Neural cell (in vitro differentiated cells): ENCODE measurements around the gene COBLL1. TPM values are rescaled to one million over a fixed set of nuclear protein-coding genes. Genes with fewer than 3 reads are reported as not detected.

Experiments used
- H2AFZ ChIP-seq: fragments of 200-600, 300-800 bp; sonication (generic), shearing (Covaris generic); 2 replicates; pipeline ENCODE4 v1.6.0; 2014; ENCODE audit warnings: low read depth, mild to moderate bottlenecking, antibody characterized with exemption, low read length, moderate library complexity
- H3F3A ChIP-seq: fragments of 200-600 bp; shearing (Covaris generic); 2 replicates; pipeline ENCODE4 v1.6.1; 2016; ENCODE audit warnings: mild to moderate bottlenecking, moderate library complexity, mixed read lengths, antibody characterized with exemption, low read length; ENCODE audit not compliant: insufficient read depth, poor library complexity, severe bottlenecking
- H3K27ac ChIP-seq: fragments of 200-600, 300-800 bp; sonication (generic), shearing (Covaris generic); 2 replicates; pipeline ENCODE4 v1.5.1; 2014; ENCODE audit warnings: mild to moderate bottlenecking, low read length, moderate library complexity
- H3K27me3 ChIP-seq: fragments of 300-800, 200-600 bp; sonication (generic), shearing (Covaris generic); 2 replicates; pipeline ENCODE4 v1.6.0; 2014; ENCODE audit warnings: mild to moderate bottlenecking, low read depth, low read length, moderate library complexity; ENCODE audit not compliant: insufficient read depth
- H3K36me3 ChIP-seq: fragments of 300-800, 200-600 bp; sonication (generic), shearing (Covaris generic); 2 replicates; pipeline ENCODE4 v1.5.1; 2014; ENCODE audit warnings: mild to moderate bottlenecking, antibody characterized with exemption, low read length, moderate library complexity; ENCODE audit not compliant: insufficient read depth
- H3K4me2 ChIP-seq: fragments of 300-800, 200-600 bp; sonication (generic), shearing (Covaris generic); 2 replicates; pipeline ENCODE4 v1.6.0; 2014; ENCODE audit warnings: mild to moderate bottlenecking, low read length
- H3K4me3 ChIP-seq: fragments of 300-800, 200-600 bp; sonication (generic), shearing (Covaris generic); 2 replicates; pipeline ENCODE4 v1.5.1; 2014; ENCODE audit warnings: mild to moderate bottlenecking, low read length, moderate library complexity
- H3K79me2 ChIP-seq: fragments of 200-600 bp; shearing (Covaris generic); replicated peaks from 2 replicates; pipeline ENCODE4 v1.6.0; 2014; ENCODE audit warnings: mild to moderate bottlenecking, low read length, moderate library complexity; ENCODE audit not compliant: insufficient read depth
- H3K9ac ChIP-seq: fragments of 300-800, 200-600 bp; sonication (generic), shearing (Covaris generic); 2 replicates; pipeline ENCODE4 v1.6.1; 2016; ENCODE audit warnings: mild to moderate bottlenecking, low read length, mixed read lengths
- H3K9me2 ChIP-seq: fragments of 200-600 bp; shearing (Covaris generic); 2 replicates; pipeline ENCODE4 v1.6.1; 2016; ENCODE audit warnings: mild to moderate bottlenecking, low read length, mixed read lengths; ENCODE audit not compliant: insufficient read depth
- H3K9me3 ChIP-seq: fragments of 200-600, 300-800 bp; sonication (generic), shearing (Covaris generic); 2 replicates; pipeline ENCODE4 v1.6.1; 2016; ENCODE audit warnings: mild to moderate bottlenecking, mixed run types, low read length, moderate library complexity, mixed read lengths
- H4K20me1 ChIP-seq: fragments of 200-600 bp; shearing (Covaris generic); 2 replicates; pipeline ENCODE4 v1.6.1; 2016; ENCODE audit warnings: mild to moderate bottlenecking, mixed run types; ENCODE audit not compliant: insufficient read depth
- EP300 ChIP-seq: fragments of 450-650 bp; conservative IDR thresholded peaks from 2 replicates; pipeline ENCODE4 v1.6.1; 2014; ENCODE audit warnings: antibody characterized with exemption, mild to moderate bottlenecking, moderate library complexity; ENCODE audit not compliant: poor library complexity, severe bottlenecking
- EZH2 ChIP-seq: fragments of 200-600, 300-800 bp; shearing (Covaris generic), sonication (generic); IDR thresholded peaks from 2 replicates; pipeline ENCODE4 v1.6.1; 2014; ENCODE audit warnings: antibody characterized with exemption, low read length, borderline replicate concordance, mild to moderate bottlenecking; ENCODE audit not compliant: insufficient read depth, poor library complexity, severe bottlenecking
- MXI1 ChIP-seq: fragments of 450-650 bp; conservative IDR thresholded peaks from 2 replicates; pipeline ENCODE4 v1.6.1; 2014; ENCODE audit warnings: antibody characterized with exemption, mild to moderate bottlenecking; ENCODE audit not compliant: poor library complexity, severe bottlenecking
- POLR2AphosphoS5 ChIP-seq: IDR thresholded peaks from 2 replicates; pipeline ENCODE4 v1.6.1; 2012
- RAD21 ChIP-seq: fragments of 450-650 bp; conservative IDR thresholded peaks from 2 replicates; pipeline ENCODE4 v1.6.1; 2014; ENCODE audit warnings: antibody characterized with exemption, mild to moderate bottlenecking, moderate library complexity
- REST ChIP-seq: IDR thresholded peaks from 2 replicates; pipeline ENCODE4 v1.6.1; 2012; ENCODE audit warnings: borderline replicate concordance
- SMC3 ChIP-seq: fragments of 450-650 bp; conservative IDR thresholded peaks from 2 replicates; pipeline ENCODE4 v1.6.1; 2014; ENCODE audit warnings: antibody characterized with exemption, mild to moderate bottlenecking, moderate library complexity; ENCODE audit not compliant: poor library complexity
- TAF1 ChIP-seq: IDR thresholded peaks from 2 replicates; pipeline ENCODE4 v1.6.1; 2012; ENCODE audit warnings: low read depth
- polyA plus RNA-seq: library from polyadenylated mRNA; depleted of rRNA; stranded (reverse); fragments of >200 nt; gene quantifications from 2 replicates; pipeline ENCODE4 v1.2.3, GENCODE V29; 2014
- TF ChIP-seq, protein P1 (sequence below): fragments of 450-650 bp; IDR thresholded peaks from 2 replicates; pipeline ENCODE4 v1.5.1; 2014; ENCODE audit warnings: antibody characterized with exemption, mild to moderate bottlenecking, moderate library complexity; ENCODE audit not compliant: poor library complexity, severe bottlenecking

COBLL1 gene
- polyA plus RNA-seq, 1 donor from 2014 or later, result 0.11 TPM

GRCh38 chr2:164651361-164651760 is 190.3 kb downstream of the COBLL1 start:
- Histone ChIP-seq H3K4me3 (no peak overlapping the region), H3K36me3 (no peaks in the 10 kb centered on the region), H3K9ac (no peak overlapping the region), H3F3A (no peaks in the 10 kb centered on the region), H3K79me2 (no peaks in the 10 kb centered on the region), H2AFZ (no peak overlapping the region), H3K27ac (no peak overlapping the region), H3K9me3 (no peaks in the 10 kb centered on the region), H3K27me3 (no peaks in the 10 kb centered on the region), H3K4me2 (no peak overlapping the region), H3K9me2 (no peaks in the 10 kb centered on the region), H4K20me1 (no peaks in the 10 kb centered on the region)
- TF ChIP-seq EP300, result no peak
- TF ChIP-seq, protein P1, sequence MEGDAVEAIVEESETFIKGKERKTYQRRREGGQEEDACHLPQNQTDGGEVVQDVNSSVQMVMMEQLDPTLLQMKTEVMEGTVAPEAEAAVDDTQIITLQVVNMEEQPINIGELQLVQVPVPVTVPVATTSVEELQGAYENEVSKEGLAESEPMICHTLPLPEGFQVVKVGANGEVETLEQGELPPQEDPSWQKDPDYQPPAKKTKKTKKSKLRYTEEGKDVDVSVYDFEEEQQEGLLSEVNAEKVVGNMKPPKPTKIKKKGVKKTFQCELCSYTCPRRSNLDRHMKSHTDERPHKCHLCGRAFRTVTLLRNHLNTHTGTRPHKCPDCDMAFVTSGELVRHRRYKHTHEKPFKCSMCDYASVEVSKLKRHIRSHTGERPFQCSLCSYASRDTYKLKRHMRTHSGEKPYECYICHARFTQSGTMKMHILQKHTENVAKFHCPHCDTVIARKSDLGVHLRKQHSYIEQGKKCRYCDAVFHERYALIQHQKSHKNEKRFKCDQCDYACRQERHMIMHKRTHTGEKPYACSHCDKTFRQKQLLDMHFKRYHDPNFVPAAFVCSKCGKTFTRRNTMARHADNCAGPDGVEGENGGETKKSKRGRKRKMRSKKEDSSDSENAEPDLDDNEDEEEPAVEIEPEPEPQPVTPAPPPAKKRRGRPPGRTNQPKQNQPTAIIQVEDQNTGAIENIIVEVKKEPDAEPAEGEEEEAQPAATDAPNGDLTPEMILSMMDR, result no peak
- no peak for TF ChIP-seq SMC3
- no peak for TF ChIP-seq POLR2AphosphoS5
- TF ChIP-seq TAF1, result no peak
- TF ChIP-seq MXI1, result no peak
- no peak for TF ChIP-seq REST
- TF ChIP-seq EZH2, result no peak
- no peak for TF ChIP-seq RAD21

- Histone ChIP-seq H3K79me2 (no peaks in the 10 kb centered on the region), H2AFZ (no peak overlapping the region), H3K27me3 (no peaks in the 10 kb centered on the region), H3K9ac (no peak overlapping the region), H3K9me2 (no peaks in the 10 kb centered on the region), H3K4me3 (no peak overlapping the region), H3K9me3 (no peaks in the 10 kb centered on the region), H3K27ac (no peak overlapping the region), H3K4me2 (no peak overlapping the region), H3F3A (no peaks in the 10 kb centered on the region), H4K20me1 (no peaks in the 10 kb centered on the region), H3K36me3 (no peaks in the 10 kb centered on the region)
- TF ChIP-seq RAD21 (no peak), SMC3 (no peak), TAF1 (no peak), POLR2AphosphoS5 (no peak), EZH2 (no peak)
Measured at GRCh38 chr2:164644036-164644700, 197.5 kb downstream of the COBLL1 start.
